Activated CD8-positive, alpha-beta memory T cell treated with anti-CD3 and anti-CD28 coated beads, Interleukin-2, amount 50 U/mL, for 1 hour (primary cell): ENCODE results near the gene TP53I11.

ENCODE experiments used
- DNase-seq: peaks from one replicate; pipeline ENCODE4 v3.0.0-alpha.2; 2020; ENCODE audit errors: extremely low read depth

The TP53I11 gene

DNA sequence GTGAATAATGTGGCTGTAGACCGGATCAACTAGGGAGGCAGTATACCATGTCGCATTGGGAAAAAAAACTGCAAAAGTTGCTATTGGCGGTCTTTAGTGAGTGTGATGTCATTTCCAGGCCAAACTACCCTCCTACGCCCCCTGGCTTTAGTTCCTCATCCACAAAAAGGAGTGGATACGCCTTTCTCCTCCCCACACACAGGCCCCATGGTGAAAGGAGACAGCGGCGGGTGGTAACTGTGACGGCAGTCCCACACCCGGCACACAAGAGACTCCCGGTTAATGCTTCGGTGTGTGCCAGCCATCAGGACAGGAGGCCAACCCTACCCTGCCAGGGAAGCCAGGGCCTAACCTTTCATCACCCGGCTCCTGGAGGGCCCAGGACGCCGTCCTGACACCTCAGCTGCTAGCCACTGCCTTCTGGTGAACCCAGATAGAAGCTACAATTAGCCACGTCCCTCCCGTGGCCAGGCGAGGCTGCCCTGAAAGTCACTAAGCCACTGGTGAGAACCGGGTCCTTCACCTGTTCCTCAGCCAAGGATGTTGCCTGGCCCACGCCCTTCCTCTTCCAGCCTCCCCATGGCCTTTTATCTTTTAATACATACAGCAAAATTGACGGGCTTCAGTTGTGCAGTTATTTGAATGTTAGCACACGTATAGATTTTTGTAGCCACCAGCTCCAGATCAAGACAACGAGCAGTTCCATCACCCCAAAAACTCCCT, 10.8 kb downstream of the TP53I11 start:
- DNase-seq = no peak

DNA sequence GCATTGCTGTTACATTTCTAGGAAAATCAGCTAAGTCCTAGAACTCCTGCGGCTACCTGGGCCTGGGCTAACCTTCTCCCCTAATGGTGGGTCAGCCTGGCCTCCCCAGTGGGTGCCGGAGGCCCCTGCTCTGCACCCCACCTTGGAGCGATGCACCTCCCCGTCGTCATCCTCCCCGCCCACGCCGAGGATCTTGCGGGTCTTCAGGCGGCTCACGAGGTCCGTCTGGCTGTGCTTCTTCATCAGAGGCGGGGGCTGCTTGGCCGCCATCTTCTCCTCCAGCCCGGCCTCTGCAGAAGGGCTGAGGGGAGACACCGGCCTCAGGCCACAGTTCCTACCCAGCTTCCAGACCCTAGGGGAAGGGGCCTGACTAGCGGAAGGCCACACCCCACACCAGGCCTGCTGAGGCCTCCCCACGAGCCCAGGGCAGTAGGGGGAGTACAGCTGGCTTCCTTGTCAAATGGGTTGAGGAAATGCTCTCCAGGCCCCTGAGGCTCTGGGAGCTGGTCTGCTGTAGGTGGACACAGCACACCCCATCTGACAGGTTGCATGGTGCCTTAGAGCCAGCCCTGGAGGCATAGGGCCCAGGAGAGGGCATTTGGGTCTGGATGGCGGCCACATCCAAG, 12.5 kb downstream of the TP53I11 start:
- no peak for DNase-seq

DNA sequence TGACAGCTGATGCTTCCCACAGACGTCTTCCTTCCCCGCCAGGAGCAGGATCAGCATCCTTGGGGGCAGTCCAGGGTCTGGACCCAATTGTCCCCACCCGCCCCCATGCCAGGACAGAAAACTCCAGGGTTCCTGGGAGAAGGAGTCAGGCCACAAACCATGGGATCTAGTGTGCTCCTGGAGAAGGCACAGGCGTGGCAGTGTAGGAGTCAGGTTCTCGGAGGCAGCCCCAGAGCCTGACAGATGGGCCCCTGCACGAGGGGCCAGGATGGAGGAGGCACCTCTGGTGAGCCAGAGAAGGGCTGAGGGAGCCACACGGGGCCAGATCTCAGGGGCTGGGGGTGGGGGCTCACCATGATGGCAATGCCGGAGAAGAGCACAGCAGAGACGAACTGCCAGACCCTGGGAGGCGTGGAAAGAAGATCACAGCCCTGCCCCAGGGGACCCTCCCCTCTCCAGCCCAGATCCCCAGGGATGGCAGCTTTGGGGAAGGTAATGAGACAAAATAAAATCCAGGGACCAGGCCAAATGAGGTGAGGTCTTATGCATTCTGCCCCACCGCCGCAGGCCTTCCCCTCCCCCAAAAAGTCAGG, 13.6 kb downstream of the TP53I11 start:
- DNase-seq = no peak

DNA sequence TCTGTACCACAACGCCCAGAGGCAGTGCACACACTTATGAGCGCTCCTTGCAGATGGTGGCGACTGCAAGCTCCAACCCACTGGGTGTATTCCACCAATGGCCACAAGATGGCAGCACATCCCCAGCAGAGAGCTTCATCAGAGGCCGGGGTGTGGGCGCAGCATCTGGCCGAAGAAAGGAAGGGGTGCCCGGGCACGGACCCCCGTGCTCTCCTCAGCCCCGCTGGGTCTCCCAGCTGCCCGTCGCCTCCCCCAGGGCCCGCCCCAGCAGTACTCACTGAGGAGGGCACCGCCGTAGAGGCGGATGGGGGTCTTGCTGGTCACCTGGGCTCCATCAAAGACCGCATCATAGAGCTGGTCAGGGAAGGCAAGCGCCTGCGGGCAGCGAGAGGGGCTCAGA, 14.2 kb downstream of the TP53I11 start:
- peak; percentile 40 for DNase-seq

DNA sequence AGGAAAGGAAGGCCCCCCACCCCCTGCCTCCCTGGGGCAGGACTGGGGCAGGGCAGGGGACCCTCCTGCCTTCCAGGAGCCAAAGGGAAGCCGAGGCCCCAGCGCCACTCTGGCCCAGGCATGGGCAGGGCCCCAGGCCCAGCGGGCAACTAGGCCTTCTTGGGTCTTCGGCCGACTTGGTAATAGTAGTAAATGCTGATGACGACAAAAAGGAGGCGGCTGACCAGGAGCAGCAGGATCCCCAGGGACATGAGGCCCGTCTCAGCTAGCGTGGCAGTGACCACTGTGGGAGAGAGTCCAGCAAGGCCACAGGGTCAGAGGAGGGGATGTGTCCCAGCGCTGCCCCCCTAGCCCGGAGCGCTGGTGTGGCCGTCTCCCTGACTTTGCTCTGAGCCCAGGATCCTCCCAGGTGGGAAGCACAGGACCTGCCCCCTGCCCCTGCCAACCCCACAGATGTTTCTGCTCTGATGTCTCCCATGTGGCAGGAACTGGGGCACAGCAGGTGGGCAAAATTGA, 15.9 kb downstream of the TP53I11 start:
- no peak for DNase-seq

DNA sequence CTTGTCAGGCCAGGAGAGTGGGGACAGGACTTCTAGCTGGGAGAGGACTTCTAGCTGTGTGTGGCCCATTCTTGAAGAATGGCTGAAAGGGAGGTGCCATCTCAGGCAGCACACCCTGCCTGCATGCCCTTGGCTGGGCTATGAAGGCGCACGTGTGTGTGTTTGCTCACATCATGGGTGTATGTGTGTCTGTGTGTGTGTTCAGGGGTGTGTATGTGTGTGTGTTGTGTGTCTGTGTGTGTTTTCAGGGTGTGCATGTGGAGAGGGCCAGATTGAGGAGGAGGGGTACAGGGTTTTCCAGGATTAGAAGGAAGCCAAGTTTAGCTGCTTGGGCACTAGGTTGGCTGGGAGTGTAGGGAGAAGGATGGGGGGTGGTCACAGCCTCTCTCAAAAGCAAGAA, 16.6 kb downstream of the TP53I11 start:
- no peak for DNase-seq

DNA sequence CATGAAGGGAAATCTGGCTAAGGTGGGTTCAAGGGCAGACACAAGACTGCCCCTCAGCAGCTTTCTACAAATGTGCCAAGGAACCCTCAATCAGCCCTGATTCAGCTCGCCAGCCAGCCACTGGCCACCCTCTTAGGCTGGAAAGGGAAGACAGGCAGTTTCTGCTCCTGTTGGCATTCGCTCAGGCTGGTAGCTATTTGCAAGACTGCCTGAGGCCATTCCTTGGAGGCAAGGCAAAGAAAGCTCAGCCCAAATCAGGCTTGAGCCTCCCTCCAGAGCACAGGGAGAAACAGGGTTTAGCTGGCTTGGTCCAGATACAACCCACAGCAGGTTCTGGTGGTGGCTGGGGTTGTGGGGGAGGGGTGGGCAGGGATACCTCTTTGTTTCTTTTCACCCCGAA, 19.2 kb downstream of the TP53I11 start:
- DNase-seq = no peak

DNA sequence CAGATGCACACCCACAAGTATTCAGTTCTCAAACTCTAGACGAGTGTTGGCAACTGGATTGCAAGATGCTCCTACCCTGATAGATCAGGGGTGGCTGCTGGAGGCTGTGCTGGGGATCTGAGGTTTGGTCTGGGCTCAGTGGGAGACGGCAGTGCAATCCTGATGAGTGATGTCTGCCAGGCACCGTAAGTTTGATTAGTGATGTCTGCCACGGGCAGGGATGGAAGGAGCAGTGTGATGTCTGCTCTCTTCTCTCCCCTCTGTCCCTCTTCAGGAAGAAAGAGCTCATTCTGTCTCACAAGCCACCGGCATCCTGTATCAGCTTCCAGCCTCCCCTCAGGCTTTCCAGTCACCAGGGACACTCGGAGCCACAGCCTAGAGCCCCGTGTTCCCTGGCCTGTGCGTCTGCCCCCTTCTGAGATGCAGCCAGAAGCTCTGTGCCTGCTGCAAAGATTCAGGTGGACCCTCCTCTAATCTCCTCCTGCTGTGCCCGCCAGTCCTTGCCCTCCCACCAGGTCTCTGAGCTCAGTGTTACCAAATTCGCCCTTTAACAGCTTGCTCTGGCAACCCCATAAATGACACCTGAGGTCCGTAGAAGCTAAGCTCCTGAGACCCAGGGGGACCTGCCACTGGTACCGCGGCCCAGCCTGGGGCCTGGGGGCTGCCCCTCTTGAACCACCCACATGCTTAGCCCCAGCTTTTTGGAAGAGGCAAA, 19.9 kb downstream of the TP53I11 start:
- DNase-seq = no peak

DNA sequence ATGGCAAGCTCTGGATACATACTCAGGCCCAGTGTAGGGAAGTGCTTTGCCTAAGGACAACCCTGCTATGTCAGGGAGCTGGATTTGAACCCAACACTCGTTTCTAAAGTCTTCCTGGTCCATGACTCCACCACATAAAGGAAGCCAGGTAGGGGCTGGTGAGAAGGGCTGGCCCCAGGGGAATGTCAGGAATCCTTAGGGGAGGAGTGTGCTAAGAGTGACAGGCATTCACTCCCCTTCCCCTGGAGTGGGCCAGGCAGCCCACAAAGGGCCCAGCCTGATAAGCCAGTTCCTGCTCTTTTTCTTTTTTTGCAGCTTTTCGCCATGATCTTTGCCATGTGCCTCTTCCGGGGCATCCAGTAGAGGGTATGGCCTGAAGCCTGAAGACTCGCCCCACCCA, 21.9 kb downstream of the TP53I11 start:
- no peak for DNase-seq

DNA sequence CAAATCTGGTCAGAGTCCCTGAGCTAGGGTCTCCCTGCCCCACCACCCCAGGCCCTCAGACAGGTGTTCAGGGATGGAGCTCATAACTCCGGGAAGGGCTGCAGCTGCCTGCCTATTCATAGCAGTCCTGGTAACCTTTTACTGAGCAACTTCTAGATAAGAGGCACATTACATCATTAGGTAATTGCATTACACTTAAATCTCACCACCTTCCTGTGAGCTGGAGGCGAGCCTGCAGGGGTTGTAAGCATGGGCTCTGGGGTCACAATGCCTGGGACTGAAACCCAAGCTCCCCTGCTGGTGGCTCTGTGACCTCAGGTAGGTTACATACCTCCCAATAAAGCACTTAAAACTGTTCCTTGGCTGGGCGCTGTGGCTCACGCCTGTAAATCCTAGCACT, 22.5 kb downstream of the TP53I11 start:
- DNase-seq = no peak

DNA sequence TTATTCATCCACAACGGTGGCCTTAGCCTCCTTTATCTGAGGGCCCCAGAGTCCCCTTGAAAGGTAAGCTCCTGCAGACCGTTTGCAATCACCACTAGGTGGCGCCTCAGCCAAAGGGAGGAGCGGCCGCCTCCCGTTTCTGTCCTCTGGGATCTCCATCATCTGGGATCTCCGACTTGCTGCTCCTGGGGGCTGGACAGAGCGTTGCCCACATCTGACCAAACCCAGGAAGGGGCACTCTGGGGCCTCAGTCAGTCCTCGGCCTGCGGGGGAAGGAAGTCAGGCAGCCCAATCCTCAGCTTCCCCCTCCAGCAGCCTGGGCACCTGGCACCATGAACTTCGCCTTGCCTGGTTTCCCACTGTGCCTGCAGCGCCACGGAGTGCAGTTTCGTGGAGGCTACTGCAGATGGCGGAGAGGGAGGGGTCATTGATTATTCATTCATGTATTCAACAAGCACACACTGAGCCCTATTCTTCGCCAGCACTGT, 23.5 kb downstream of the TP53I11 start:
- no peak for DNase-seq

DNA sequence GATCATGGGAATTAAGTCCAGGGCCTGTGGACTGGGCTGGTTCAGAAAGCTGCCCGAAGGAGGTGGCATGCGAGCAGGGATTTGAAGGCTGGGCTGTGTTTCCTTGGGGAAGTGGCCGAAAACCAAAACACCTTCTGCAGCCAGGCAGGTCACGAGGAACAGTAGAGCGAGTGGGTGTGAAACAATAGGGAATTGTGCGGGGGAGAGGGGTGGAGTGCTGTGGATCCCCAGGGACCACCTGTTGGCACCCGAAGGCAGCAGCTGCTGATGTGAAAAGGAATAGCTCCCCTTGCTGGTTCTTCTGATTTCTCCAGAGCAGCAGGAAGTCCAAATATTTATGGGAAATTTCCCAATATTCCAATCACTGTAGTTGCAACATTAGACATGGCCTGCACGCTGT, 24.6 kb downstream of the TP53I11 start:
- DNase-seq = no peak

DNA sequence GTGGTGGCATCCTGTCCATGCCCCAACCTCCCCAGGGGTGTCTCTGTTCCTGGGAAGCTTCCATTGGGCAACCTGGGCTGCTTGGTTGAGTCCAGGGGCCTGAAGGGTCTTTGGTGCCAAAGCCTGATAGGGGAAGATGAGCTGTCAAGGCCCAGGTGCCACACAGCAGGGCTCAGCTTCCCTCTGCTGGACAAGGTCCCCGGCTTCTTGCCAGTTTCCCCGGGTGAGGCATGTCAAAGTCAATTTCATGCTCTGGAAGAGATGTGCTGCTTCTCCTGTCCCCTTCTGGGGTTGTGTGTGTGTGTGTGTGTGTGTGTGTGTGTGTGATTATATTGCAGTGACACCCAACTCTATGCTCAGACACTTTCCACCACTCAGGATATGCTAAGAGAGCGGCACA, 26.9 kb downstream of the TP53I11 start:
- no peak for DNase-seq

DNA sequence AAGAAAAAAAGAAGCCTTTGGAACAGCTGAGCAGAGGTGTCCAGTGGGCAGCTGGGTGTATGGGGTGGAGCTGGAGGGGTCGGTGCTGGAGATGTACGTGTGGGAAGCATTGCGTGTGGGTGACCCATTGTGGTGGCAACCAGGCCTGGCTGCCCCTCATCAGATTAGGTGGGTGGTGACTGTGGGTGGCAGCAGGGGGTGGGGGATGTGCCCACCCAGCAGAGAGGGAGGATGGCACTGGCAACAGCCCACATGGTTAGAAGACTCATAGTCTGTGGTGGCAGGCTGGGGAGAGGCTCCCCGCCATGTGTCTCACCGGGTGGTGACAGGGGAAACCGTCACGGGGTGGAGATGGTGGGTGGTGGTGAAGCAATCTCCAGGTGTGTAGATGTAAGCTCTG, 27.6 kb downstream of the TP53I11 start:
- no peak for DNase-seq

DNA sequence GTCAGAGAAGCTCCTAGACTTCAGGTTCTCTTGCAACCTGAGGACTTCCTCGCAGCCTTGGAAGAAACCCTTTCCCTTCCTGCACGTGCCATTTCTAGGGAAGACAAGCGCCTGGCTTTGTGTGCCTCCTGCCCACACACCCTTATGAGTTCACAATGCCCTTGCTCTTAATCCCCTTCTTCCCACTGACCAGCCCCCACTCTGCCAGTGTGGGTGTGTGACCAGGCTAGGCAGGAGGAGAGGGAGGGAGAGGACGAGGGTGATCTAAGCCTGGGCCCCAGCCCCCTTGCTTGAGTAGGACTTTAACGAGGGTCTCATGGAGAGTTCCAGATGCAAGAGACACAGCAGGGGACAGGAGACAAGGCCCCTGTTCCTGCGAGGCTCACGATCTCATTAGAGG, 30.2 kb downstream of the TP53I11 start:
- DNase-seq = no peak

DNA sequence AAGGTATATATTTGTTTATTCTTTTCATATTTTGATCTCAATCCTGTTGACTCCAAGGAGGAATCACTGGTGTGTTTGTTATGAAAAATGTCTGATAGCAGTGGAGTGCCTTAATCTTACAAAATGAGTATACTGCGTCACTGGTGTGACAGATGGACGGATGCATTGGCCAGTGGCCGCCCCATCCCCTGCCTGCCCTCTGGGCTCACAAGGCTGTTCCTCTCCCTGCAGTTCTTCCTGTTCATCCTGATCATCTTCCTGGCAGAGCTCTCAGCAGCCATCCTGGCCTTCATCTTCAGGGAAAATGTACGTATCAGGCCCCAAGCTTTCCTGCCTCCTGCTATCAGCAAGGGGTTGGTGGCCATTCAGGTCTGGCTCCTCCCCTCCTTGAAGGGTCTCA, 32.9 kb downstream of the TP53I11 start:
- DNase-seq = no peak

DNA sequence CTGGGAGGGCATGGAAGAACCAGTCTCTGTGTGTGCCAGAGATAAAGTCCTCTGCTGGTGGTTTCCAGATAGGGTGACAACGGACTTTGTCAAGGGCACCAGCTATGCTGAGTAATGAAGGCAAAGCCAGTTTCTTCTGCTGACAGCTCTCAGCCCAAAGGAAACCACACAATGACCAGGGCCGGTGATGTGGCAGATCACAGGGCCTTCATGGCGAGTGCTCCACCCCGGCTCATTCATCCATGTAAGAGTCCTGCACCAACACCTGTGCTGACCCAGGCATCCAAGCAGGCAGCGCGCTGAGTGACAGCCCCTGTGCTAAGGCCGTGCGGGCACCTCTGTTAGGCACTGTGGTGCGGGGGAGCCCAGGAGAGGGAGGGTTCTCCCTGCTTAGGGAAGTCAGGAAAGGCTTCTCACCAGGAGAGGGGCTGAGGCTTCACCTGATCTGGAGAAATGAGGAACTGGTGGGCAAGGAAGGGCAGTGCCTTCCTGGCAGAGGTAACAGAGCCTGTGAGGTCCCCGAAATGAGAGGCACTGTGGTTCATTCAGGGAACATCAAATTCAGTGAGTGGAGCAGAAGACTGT, 33.8 kb downstream of the TP53I11 start:
- DNase-seq = no peak

DNA sequence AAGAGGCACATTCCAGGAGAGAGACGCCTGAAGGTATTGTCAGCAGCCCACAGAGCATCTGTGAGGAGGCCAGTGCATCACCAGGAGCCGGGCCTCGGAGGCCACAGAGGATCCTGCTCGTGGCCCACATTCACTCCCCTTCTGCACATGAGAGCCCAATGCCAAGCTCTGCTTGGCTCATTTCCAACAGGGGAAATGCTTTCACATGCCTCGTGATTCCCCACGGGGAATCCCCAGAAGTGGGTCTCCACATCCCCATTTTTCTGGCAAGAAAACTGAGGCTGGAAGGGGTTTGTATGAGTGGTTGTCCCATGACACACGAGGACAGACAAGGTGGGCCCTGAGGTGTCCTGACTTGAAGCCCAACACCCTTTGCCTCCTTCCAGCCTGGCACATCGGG, 34.4 kb downstream of the TP53I11 start:
- DNase-seq = no peak

DNA sequence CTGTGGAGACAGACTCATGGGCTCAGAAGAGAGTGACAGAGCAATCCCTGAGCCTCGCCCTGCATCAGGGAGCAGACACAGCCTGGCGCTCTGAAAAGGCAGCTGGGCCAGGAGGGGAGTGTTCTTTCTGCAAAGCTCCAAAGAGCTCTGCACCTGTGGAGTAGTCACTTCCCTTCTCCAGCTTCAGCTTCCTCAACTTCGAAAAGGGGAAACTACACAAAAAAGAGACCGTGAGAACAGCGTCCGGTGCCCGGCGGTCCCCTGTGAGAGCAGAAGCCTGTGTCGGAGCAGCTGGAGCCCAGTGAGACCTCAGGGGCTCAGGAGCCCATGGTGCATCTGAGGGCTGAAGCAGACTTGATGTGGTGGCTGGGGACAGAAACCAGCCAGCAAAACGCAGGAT, 35.1 kb downstream of the TP53I11 start:
- no peak for DNase-seq

DNA sequence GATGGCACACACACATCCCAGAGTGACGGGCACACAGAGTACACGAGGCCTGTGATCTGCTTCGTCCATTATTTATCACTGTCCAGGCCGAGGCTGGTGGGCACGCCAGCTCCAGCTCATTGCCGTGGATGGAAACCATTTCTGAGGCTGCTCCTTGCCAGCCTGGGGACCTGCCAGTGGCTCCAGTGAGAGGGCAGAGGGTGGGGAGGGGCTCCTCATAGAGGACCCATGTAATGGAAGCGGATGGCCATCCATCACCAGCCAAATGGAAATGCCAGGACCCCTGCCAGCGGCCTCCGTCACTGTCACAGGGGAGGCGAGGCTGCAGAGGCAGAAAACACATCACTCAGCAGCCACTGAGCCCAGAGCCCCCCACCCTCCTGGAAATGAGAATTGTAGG, 35.7 kb downstream of the TP53I11 start:
- DNase-seq = no peak

DNA sequence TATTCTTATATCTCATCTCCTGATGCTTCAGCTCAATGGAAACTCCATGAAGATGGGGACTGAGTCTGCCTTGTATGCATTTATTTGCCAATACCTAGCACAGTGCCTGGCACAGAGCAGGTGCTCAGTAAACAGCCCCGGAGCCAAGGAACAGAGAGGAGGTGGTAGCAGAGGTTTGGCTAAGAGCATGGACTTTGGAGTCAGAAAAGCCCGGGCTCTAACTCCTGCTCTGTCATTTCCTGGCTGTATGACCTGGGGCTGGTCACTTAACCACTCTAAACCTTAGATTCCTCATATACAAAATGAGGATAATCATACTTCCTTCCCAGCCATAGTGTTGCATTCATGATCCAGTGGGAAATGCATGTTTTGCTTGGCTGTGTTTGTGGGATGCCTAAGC, 36.6 kb downstream of the TP53I11 start:
- no peak for DNase-seq

DNA sequence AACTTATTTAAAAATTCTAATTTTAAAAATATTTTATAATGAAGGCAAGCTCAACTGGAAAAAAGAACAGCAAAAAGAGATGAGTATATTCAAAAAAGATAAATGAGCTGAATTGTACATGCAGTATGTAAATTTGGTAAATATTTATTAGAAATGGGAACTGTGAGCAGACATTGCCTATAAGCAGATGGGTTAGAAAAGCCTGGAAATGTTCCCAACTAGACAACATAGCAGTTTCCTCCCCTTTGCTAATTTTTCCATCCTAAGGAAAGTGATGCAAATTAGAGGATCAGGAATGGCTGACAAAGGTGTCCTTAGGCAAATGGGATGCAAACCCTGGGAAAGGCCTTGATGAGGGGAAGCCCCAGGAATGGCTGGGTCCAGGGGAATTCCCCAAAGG, 37.2 kb downstream of the TP53I11 start:
- DNase-seq = no peak
